Right lobe of liver (tissue), 4 donors: ENCODE measurements around the gene GPATCH4.

Experiments
- POLR2A ChIP-seq: fragments of 450-650 bp; IDR thresholded peaks from one replicate; pipeline ENCODE4 v1.6.1; 2017; ENCODE audit warnings: antibody characterized with exemption, mild to moderate bottlenecking
- TF ChIP-seq, protein P1 (sequence below), 4 donors: fragments of 200-600 bp in 3 of 4; fragments of 450-650 bp in 1 of 4; IDR thresholded peaks; one replicate each; pipeline versions ENCODE4 v1.5.1 to v1.8.0; 2016 to 2022; ENCODE audit warnings: antibody characterized with exemption in 4 of 4, mild to moderate bottlenecking in 2 of 4
- donor health status: DM: no; HTN: no; CAD: no.
- donor health status: DM: no; HTN: no; CAD: no.
- donor health status: DM: no; HTN: yes; CAD: no.

DNA sequence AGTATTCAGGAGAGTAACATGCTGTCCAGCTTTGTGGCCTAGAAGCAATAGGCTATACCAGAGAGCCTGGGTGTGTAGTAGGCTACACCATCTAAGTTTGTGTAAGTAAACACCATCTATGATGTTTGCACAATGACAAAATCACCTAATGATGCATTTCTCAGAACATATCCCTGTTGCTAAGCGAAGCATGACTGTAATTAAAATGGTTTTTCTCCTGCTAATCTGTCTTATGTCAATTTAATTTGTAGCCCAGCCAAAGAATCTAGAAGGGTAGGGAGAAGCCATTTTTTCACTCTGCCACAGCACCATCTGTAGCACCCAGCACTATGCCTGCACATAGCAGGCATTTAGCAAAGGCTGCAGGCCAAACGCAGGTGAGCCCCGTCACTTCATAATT lies 23.7 kb downstream of the GPATCH4 start:
- TF ChIP-seq, protein P1, sequence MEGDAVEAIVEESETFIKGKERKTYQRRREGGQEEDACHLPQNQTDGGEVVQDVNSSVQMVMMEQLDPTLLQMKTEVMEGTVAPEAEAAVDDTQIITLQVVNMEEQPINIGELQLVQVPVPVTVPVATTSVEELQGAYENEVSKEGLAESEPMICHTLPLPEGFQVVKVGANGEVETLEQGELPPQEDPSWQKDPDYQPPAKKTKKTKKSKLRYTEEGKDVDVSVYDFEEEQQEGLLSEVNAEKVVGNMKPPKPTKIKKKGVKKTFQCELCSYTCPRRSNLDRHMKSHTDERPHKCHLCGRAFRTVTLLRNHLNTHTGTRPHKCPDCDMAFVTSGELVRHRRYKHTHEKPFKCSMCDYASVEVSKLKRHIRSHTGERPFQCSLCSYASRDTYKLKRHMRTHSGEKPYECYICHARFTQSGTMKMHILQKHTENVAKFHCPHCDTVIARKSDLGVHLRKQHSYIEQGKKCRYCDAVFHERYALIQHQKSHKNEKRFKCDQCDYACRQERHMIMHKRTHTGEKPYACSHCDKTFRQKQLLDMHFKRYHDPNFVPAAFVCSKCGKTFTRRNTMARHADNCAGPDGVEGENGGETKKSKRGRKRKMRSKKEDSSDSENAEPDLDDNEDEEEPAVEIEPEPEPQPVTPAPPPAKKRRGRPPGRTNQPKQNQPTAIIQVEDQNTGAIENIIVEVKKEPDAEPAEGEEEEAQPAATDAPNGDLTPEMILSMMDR (IDR thresholded peaks at IDR 0.05): no peak
- TF ChIP-seq POLR2A: no peak
